Endothelial cell of umbilical vein (primary cell): ENCODE results near the gene ROPN1. TPM values are rescaled to one million over a fixed set of nuclear protein-coding genes. Genes with fewer than 3 reads are reported as not detected.

Source experiments
- BruUV-seq: library from RNA; stranded (reverse); fragments of 400-500 nt; replicated peaks from 2 replicates; lab custom pipeline; 2021; lab: Mats Ljungman, UMichigan
- CTCF ChIA-PET: fragments of 300-600, 350-600 bp; sonication (Branson Sonifier 250); formaldehyde crosslinking; loops from one replicate; lab custom pipeline; 2021; ENCODE audit warnings: antibody characterized with exemption, inconsistent platforms; lab: Charles Lee
- POLR2A ChIA-PET: fragments of 300-600, 350-600 bp; sonication (Branson Sonifier 250); formaldehyde crosslinking; loops from one replicate; lab custom pipeline; 2021; ENCODE audit warnings: antibody characterized with exemption, inconsistent platforms; lab: Charles Lee
- DNase-seq: peaks from one replicate; pipeline ENCODE4 v3.0.0-alpha.2; 2011; ENCODE audit warnings: low read depth, low spot score
- FAIRE-seq: peaks from 2 replicates; lab custom pipeline; 2011; peaks lifted over from hg19 to GRCh38; lab: Jason Lieb, UNC
- H2AFZ ChIP-seq: 2 replicates; pipeline ENCODE4 v1.6.0; 2012; ENCODE audit warnings: low read depth, low read length, control low read depth, inconsistent platforms
- H3K27ac ChIP-seq: 2 replicates; pipeline ENCODE4 v1.5.1; 2011; ENCODE audit warnings: low read depth, mild to moderate bottlenecking, control low read depth, low read length, moderate library complexity; ENCODE audit not compliant: insufficient read depth
- H3K27me3 ChIP-seq, 2 experiments: 2 replicates each; pipeline versions ENCODE4 v1.6.0 to v1.6.1; 2011; ENCODE audit warnings: low read length in 2 of 2, mixed read lengths in 1 of 2; ENCODE audit not compliant: control insufficient read depth in 2 of 2, insufficient read depth in 2 of 2
- H3K36me3 ChIP-seq, 2 experiments: 2 replicates in 1 of 2; 3 replicates in 1 of 2; pipeline ENCODE4 v1.5.1; 2011; ENCODE audit warnings: low read length in 2 of 2, mild to moderate bottlenecking in 1 of 2, moderate library complexity in 1 of 2; ENCODE audit not compliant: control insufficient read depth in 2 of 2, insufficient read depth in 2 of 2; ENCODE audit errors: extremely low read depth in 1 of 2
- H3K4me1 ChIP-seq: 3 replicates; pipeline ENCODE4 v1.5.1; 2011; ENCODE audit warnings: mild to moderate bottlenecking, low read length; ENCODE audit not compliant: control insufficient read depth, insufficient read depth; ENCODE audit errors: extremely low read depth
- H3K4me2 ChIP-seq: 2 replicates; pipeline ENCODE4 v1.6.1; 2011; ENCODE audit warnings: low read length, control low read depth, mixed read lengths; ENCODE audit not compliant: insufficient read depth
- H3K4me3 ChIP-seq, 3 experiments: fragments of 200-600 bp in 1 of 3; sonication (generic), shearing (Covaris generic) in 1 of 3; replicated peaks in 1 of 3; 2 replicates each; pipeline ENCODE4 v1.5.1; 2011 to 2016; ENCODE audit warnings: control low read depth in 3 of 3, low read length in 3 of 3, mild to moderate bottlenecking in 2 of 3, inconsistent platforms in 1 of 3, low read depth in 1 of 3, moderate library complexity in 1 of 3; ENCODE audit not compliant: insufficient read depth in 1 of 3
- H3K79me2 ChIP-seq: 2 replicates; pipeline ENCODE4 v1.6.0; 2012; ENCODE audit warnings: low read length, inconsistent platforms; ENCODE audit not compliant: control insufficient read depth, insufficient read depth
- H3K9ac ChIP-seq: replicated peaks from 2 replicates; pipeline ENCODE3; 2011; ENCODE audit warnings: low read length, control low read depth; ENCODE audit not compliant: insufficient read depth; ENCODE audit errors: extremely low read depth
- H3K9me1 ChIP-seq: replicated peaks from 3 replicates; pipeline ENCODE4 v1.6.0; 2011; ENCODE audit warnings: mild to moderate bottlenecking, low read length; ENCODE audit not compliant: control insufficient read depth, insufficient read depth; ENCODE audit errors: extremely low read depth
- H3K9me3 ChIP-seq: replicated peaks from 2 replicates; pipeline ENCODE4 v1.5.1; 2012; ENCODE audit warnings: low read length, inconsistent platforms; ENCODE audit not compliant: control insufficient read depth, insufficient read depth
- H4K20me1 ChIP-seq: replicated peaks from 2 replicates; pipeline ENCODE3; 2011; ENCODE audit warnings: mild to moderate bottlenecking, low read length; ENCODE audit not compliant: control insufficient read depth, insufficient read depth; ENCODE audit errors: extremely low read depth
- CTCF ChIP-seq, 2 donors: IDR thresholded peaks; 1 replicate in 1 of 2; 2 replicates in 1 of 2; pipeline ENCODE4 v1.5.1; 2011; ENCODE audit warnings: low read length in 2 of 2, mild to moderate bottlenecking in 2 of 2, moderate library complexity in 2 of 2, control low read depth in 1 of 2, inconsistent platforms in 1 of 2, low read depth in 1 of 2; ENCODE audit not compliant: insufficient read depth in 1 of 2; ENCODE audit errors: extremely low read depth in 1 of 2
- EZH2 ChIP-seq: IDR thresholded peaks from 2 replicates; pipeline ENCODE4 v1.6.1; 2012; ENCODE audit warnings: borderline replicate concordance, low read depth, mild to moderate bottlenecking, moderate library complexity, low read length, inconsistent platforms; ENCODE audit not compliant: severe bottlenecking
- FOS ChIP-seq: IDR thresholded peaks from 2 replicates; pipeline ENCODE4 v1.6.1; 2011; ENCODE audit warnings: mild to moderate bottlenecking, low read length, moderate library complexity, borderline replicate concordance; ENCODE audit not compliant: insufficient read depth
- GATA2 ChIP-seq: IDR thresholded peaks from 2 replicates; pipeline ENCODE4 v1.7.0; 2011; ENCODE audit warnings: low read depth, mild to moderate bottlenecking, moderate library complexity, mixed read lengths, low read length; ENCODE audit not compliant: insufficient read length, insufficient read depth
- JUN ChIP-seq: IDR thresholded peaks from 2 replicates; pipeline ENCODE4 v1.6.1; 2011; ENCODE audit warnings: borderline replicate concordance, low read depth; ENCODE audit not compliant: insufficient read length, insufficient read depth
- MAX ChIP-seq: IDR thresholded peaks from 2 replicates; pipeline ENCODE4 v1.6.1; 2011; ENCODE audit not compliant: insufficient read depth, insufficient read length
- MYC ChIP-seq: IDR thresholded peaks from one replicate; pipeline ENCODE4 v1.6.1; 2011; ENCODE audit warnings: mild to moderate bottlenecking, low read depth, low read length
- POLR2A ChIP-seq: IDR thresholded peaks from 2 replicates; pipeline ENCODE4 v1.6.1; 2012; ENCODE audit warnings: low read depth, mild to moderate bottlenecking, control low read depth, low read length
- POLR2AphosphoS5 ChIP-seq: IDR thresholded peaks from 2 replicates; pipeline ENCODE4 v1.6.1; 2012; ENCODE audit warnings: low read depth, mild to moderate bottlenecking, control low read depth, low read length, moderate library complexity; ENCODE audit not compliant: insufficient read depth
- dilution Hi-C: fragments of 300-500 bp; cut with MboI; formaldehyde crosslinking; loops from one replicate; pipeline ENCODE4 v1.15.0; 2019; ENCODE audit warnings: low sequenced_read_pairs; ENCODE audit not compliant: extremely low pct_ligation_motif_present
- intact Hi-C: fragments of 100-400 bp; cut with micrococcal nuclease; formaldehyde crosslinking; loops from one replicate; pipeline ENCODE4 v1.10.0; 2022
- polyA plus RNA-seq, 4 experiments: library from polyadenylated mRNA; depleted of rRNA in 3 of 4; stranded (reverse) in 3 of 4; unstranded in 1 of 4; fragments of >200 nt; gene quantifications; 2 replicates each; pipeline versions ENCODE4 v1.2.1 to v1.2.3, GENCODE V29; 2011 to 2012; ENCODE audit warnings: missing spikeins in 1 of 4
- total RNA-seq: library from RNA; stranded (reverse); gene quantifications from 2 replicates; pipeline ENCODE4 v1.2.3, GENCODE V29; 2021

ROPN1 gene
- total and polyA plus RNA-seq, 2 donors (not counting 3 experiments of a cell fraction or from before 2014, with no cell fraction given): not detected

- Histone ChIP-seq H3K79me2 (no peaks in the 10 kb centered on the region), H3K36me3 (no peaks in the 10 kb centered on the region), H3K9me1 (no peaks in the 10 kb centered on the region), H3K4me3 (no peak overlapping the region), H3K4me2 (no peak overlapping the region), H3K4me1 (no peaks in the 10 kb centered on the region), H3K9me3 (no peaks in the 10 kb centered on the region), H3K9ac (no peak overlapping the region), H2AFZ (no peak overlapping the region), H3K27me3 (peaks cover 38 to 58% of the 10 kb centered on the region in 2 experiments), H4K20me1 (no peaks in the 10 kb centered on the region), H3K27ac (no peak overlapping the region)
- ChIA-PET CTCF (interaction anchor here (0.9 to 2.8 kb wide), 9 partner anchors 9 to 301 kb away, joined by 3 to 12 read pairs (median 4); no protein-coding TSS in a partner anchor), POLR2A (no interaction called here)
- BruUV-seq: no TSS peak
- DNase-seq: no peak
- TF ChIP-seq POLR2A (no peak), CTCF (IDR thresholded peaks at IDR 0.05; ENCODE audit: extremely low read depth in 1 of 2, insufficient read depth in 1 of 2, low read depth in 1 of 2, low read length in 2 of 2) (no peak), MAX (no peak), MYC (no peak), EZH2 (no peak), GATA2 (no peak), POLR2AphosphoS5 (no peak), FOS (no peak), JUN (no peak)
- dilution Hi-C loops: no loop called here
- intact Hi-C loops: loop anchor here (2.0 kb wide), 1 partner anchor 230 kb away; no protein-coding TSS in a partner anchor
- FAIRE-seq: no peak
Observed at GRCh38 chr3:123980539-123980938, 11.4 kb downstream of the ROPN1 start.
